ENCODE data around the gene SPECC1L. TPM values are rescaled to one million over a fixed set of nuclear protein-coding genes. Genes with fewer than 3 reads are reported as not detected.

The SPECC1L gene
- total and polyA plus RNA-seq, 2 of the 8 experiments (the other 6 are each of a cell fraction or from before 2014, with no cell fraction given) = 15.7 to 61.6 TPM

GRCh38 chr22:24330636-24331035 is 60.0 kb downstream of the SPECC1L start:
- Histone ChIP-seq H3K14ac (ENCODE audit: insufficient read length) (no peak overlapping the region), H3K79me2 (ENCODE audit: control insufficient read depth in 1 of 2, insufficient read depth in 2 of 2, low read length in 2 of 2) (no peaks in the 10 kb centered on the region), H2BK20ac (ENCODE audit: low read length) (no peak overlapping the region), H3K18ac (ENCODE audit: extremely low read depth, low read length) (no peak overlapping the region), H2BK12ac (ENCODE audit: low read depth, low read length) (no peak overlapping the region), H2BK120ac (replicated peaks; ENCODE audit: low read depth, low read length) (no peak overlapping the region), H2BK5ac (ENCODE audit: low read depth, low read length) (no peak overlapping the region), H4K5ac (ENCODE audit: insufficient read length, low read depth, low read length) (no peak overlapping the region), H2AFZ (ENCODE audit: low read length) (no peak overlapping the region), H2BK15ac (ENCODE audit: low read length) (no peak overlapping the region), H3K9me3 (ENCODE audit: insufficient read depth in 2 of 2, low read depth in 1 of 2, low read length in 1 of 2) (no peaks in the 10 kb centered on the region), H3K56ac (replicated peaks; ENCODE audit: insufficient read length, low read depth, low read length) (no peak overlapping the region), H3K27ac (ENCODE audit: low read depth, low read length) (no peak overlapping the region), H3K23me2 (ENCODE audit: low read depth, low read length) (no peaks in the 10 kb centered on the region), H3K23ac (ENCODE audit: insufficient read length) (no peak overlapping the region), H4K8ac (ENCODE audit: extremely low read depth, insufficient read depth, low read length) (no peak overlapping the region), H3K79me1 (ENCODE audit: low read depth, low read length) (peaks cover 4% of the 10 kb centered on the region; the same call in 1 of the 2 replicates), H3K4me2 (ENCODE audit: insufficient read depth in 1 of 2, low read depth in 2 of 2, low read length in 2 of 2) (no peak overlapping the region), H2AK5ac (ENCODE audit: low read depth, low read length) (no peak overlapping the region), H4K91ac (replicated peaks; ENCODE audit: insufficient read length, low read length) (no peak overlapping the region), H3K27me3 (replicated peaks in 1 of 4; ENCODE audit: control insufficient read depth in 3 of 4, extremely low read depth in 1 of 4, insufficient read depth in 3 of 4, low read length in 3 of 4) (no peaks in the 10 kb centered on the region), H3K4me3 (ENCODE audit: extremely low read depth in 1 of 4, insufficient read depth in 2 of 4, low read depth in 3 of 4, low read length in 4 of 4) (no peak overlapping the region), H3K36me3 (ENCODE audit: control insufficient read depth in 2 of 4, insufficient read depth in 4 of 4, low read length in 3 of 4) (peaks cover 2 to 70% (median 29%) of the 10 kb centered on the region in 4 experiments; a peak in 6 of 8 replicates), H3K4me1 (replicated peaks in 1 of 4; ENCODE audit: control insufficient read depth in 3 of 4, insufficient read depth in 4 of 4, low read length in 3 of 4) (no peaks in the 10 kb centered on the region), H3K9ac (replicated peaks in 1 of 4; ENCODE audit: extremely low read depth in 1 of 4, low read depth in 3 of 4, low read length in 3 of 4) (no peak overlapping the region), H3K4ac (replicated peaks; ENCODE audit: insufficient read length, low read depth, low read length) (no peak overlapping the region), H4K20me1 (replicated peaks in 1 of 2; ENCODE audit: control insufficient read depth in 1 of 2, insufficient read depth in 2 of 2, low read length in 2 of 2) (peaks cover 0 to 1% of the 10 kb centered on the region in 2 experiments)
- no peak for FAIRE-seq
- WGBS, 2 experiments (ENCODE audit: extremely low coverage in 1 of 2, insufficient coverage in 1 of 2, insufficient read length in 1 of 2, insufficient replicate concordance in 2 of 2, low coverage in 1 of 2, low lambda C conversion rate in 2 of 2, missing lambda C conversion rate in 1 of 2) = 61% methylated on average over 1 of the region's 1 CpG; no CpG with 5 or more reads in 1 of the 2 experiments
- no peak for DNase-seq (ENCODE audit: low read depth in 1 of 2, low spot score in 2 of 2)
- ChIA-PET POLR2A (ENCODE audit: partially characterized antibody) (interaction anchor here (1.5 kb wide), 1 partner anchor 12 kb away, joined by 3 read pairs; no protein-coding TSS in a partner anchor), CTCF (ENCODE audit: partially characterized antibody) (no interaction called here)
- TF ChIP-seq NANOG (IDR thresholded peaks at IDR 0.05; ENCODE audit: insufficient read depth, low read depth, low read length, poor library complexity, severe bottlenecking) (no peak), CHD1 (IDR thresholded peaks at IDR 0.05; ENCODE audit: low read depth, low read length) (no peak), PHF8 (conservative IDR thresholded peaks at IDR 0.05; ENCODE audit: low read depth, low read length) (no peak), SRF (IDR thresholded peaks at IDR 0.05; ENCODE audit: low read depth, low read length) (no peak), GTF2F1 (IDR thresholded peaks at IDR 0.05; ENCODE audit: borderline replicate concordance, low read depth, low read length) (no peak), RAD21 (IDR thresholded peaks at IDR 0.05 in 1 of 2, conservative IDR thresholded peaks at IDR 0.05 in 1 of 2; ENCODE audit: low read depth in 2 of 2, low read length in 2 of 2) (no peak), SIN3A (conservative IDR thresholded peaks at IDR 0.05 in 1 of 2, IDR thresholded peaks at IDR 0.05 in 1 of 2; ENCODE audit: low read depth in 1 of 2, low read length in 2 of 2) (no peak), BRCA1 (IDR thresholded peaks at IDR 0.05; ENCODE audit: low read depth, low read length) (no peak), CBX8 (IDR thresholded peaks at IDR 0.05; ENCODE audit: borderline replicate concordance, low read depth, low read length) (no peak), ATF2 (IDR thresholded peaks at IDR 0.05; ENCODE audit: low read length) (no peak), EZH2 (IDR thresholded peaks at IDR 0.05; ENCODE audit: low read depth, low read length, severe bottlenecking) (no peak), FOSL1 (IDR thresholded peaks at IDR 0.05; ENCODE audit: insufficient read depth, low read depth, low read length) (no peak)
